Fibroblast of skin of left biceps (primary cell): ENCODE data around the gene GSTA3.
"Not testable (repeated sequence)": the region's sequence is repeated elsewhere in the genome, so short reads cannot be mapped to it uniquely, and the experiment has no call there.

Source experiments
- DNase-seq, 2 experiments: peaks; one replicate each; pipeline ENCODE4 v3.0.0-alpha.2; 2013; ENCODE audit warnings: low read depth in 2 of 2

GSTA3 gene

DNA sequence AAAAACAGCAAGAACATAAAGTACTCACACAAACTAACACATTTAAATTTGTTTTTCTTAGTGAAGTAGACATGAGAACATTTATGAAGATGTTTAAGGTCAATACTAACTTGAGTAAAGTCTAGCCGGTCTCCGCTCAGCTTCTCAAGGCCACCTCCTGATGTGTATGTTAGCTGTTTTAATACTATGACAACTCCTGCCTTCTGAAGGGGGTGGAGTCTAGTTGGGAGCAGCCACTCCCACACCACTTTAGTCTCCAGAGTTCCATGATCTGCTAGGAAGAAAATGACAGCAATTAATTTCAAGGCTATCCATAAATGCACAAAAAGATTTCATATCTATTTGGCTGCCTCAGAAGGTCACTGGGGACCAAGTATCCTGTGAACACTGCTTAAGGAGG is at the start of gene GSTA3:
GSTA3 (minus strand) TSS at position 168 of the 400 bp plus-strand sequence. CDS start 3,864 bp downstream, outside the sequence.
- DNase-seq = no peak

DNA sequence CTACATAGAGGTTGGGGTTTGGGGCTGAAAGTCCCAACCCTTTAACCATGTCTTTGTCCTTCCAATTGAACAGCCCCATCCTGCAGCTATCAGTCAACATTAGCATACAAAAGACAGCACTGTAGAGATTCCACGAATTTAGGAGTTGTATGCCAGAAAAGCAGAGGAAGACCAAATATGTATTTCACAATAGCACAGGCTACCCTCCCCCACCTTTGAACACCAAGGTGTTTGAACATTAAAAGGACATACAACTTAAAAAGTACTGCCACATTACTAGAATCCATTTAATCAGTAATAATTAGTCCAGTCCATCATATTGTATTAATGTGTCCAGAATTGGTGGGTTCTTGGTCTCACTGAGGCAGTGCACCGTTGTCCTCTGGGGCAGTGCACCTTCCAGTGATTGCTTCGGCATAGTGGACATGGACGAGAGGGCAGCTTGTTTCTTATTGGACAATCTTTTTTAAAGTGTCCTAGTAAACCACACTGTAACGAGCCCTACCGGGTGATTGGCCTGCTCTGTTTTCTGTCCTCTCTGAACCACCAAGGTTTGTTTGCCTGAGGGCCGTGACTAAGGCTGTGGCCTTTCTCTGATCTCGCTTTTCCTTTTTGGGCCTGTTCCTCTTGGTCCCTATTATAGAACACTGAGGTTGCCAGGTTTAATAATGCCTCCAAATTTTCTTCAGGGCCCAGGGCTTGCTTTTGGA is 49.2 kb upstream of the GSTA3 start:
- DNase-seq = no peak

DNA sequence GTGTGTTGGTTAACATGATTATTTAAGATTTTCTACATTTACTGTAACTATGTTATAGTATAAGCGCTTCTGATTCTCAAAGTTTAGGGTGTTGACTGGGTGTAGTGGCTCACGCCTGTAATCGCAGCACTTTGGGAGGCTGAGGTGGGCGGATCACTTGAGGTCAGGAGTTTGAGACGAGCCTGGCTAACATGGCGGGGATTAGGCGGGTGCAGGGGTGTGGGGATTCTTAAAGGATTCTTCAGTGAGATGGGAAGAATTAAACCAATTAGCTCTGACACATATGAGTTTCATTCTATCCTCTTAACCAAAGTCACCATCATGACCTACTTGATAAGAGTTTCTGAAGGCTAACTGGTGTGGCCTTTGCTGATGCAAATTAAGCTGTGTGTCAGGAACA is 46.4 kb upstream of the GSTA3 start:
- DNase-seq = no peak

DNA sequence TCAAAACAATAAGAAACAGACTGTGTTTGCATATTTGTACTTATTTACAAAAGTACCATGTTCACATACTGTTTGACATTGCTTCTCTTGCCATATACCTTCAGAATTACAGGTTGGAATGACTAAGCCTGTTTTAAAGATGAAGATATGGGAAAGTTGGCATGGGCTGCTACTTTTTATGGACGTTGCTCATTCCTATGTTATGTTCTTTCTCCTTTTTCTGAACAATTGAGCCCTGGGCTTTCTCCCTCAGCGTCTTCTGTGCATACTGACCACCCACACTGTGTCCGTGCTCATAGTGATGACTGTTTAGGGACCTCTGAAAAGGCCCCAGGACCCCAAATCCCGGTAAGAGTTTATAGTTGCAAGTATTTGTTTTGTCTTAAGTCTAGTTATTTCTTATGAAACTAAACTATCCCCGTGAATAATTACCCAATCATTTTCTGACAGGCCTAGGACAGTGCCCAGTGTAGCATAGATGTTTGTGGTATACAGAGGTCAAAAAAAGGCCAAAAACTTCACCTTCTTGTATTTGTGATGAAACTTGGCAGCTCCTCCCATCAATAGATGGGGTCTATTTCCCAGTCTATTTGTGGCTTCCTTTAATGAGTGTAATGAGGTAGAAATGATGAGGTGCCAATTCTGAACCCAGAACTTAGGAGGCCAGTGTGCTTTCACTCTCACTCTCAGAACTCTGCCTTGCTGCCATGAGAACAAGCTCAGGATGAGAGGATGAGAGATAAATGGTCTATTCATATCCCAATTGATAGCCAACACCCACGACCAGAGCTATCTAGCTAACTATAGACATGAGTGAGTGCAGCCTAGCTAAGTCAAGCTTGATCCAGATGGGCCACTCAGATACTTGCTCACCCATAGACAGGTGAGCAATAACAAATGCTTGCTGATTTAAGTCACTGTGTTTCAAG is 44.7 kb upstream of the GSTA3 start:
- no peak for DNase-seq

DNA sequence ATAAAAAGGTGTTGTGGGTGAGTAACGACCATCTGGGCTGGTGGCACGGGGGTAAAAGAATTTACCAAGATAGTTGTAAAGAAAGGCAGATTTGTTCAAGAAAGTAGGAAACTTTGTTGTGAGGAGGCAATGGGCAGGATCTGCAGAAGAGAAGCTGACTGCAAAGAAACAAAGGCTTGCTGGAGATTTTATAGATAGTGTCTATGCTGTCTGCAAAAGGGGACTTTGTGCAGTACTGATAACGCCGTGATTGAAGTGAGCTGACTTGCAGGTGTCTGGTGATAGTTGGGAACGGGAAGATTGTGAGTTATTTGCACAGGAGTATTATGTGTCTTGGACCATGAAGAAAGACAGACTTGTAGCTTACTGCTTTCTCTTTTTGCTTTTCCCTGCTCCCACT is 36.8 kb upstream of the GSTA3 start:
- DNase-seq = no peak

DNA sequence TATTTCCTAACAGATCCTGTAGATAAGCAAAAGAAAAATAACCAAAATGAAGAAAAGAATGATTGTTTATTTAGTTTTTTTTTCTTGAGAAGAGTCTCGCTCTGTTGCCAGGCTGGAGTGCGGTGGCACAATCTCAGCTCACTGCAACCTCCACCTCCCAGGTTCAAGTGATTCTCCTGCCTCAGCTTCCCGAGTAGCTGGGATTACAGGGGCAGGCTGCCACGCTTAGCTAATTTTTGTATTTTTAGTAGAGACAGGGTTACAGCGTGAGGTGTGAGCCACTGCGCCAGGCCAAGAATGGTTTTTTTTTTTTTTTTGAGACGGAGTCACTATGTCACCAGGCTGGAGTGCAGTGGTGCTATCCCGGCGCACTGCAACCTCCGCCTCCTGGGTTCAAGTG is 33.3 kb upstream of the GSTA3 start:
- DNase-seq = not testable (repeated sequence)

DNA sequence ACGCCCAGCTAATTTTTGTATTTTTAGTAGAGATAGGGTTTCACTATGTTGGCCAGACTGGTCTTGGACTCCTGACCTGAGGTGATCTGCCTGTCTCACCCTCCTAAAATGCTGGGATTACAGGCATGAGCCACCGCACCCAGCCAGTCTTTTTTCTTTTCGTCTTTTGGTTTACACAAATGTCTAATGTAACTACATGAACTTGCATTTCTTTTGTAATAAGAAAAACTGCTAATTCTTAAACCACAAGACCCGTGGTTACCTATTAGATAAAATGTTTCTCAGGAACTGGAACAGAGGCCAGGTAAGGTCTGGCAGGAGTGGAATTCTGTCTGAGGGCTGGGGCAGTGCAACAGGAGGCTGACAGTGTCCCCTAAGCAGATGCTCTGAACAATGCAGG is 32.7 kb upstream of the GSTA3 start:
- no peak for DNase-seq

DNA sequence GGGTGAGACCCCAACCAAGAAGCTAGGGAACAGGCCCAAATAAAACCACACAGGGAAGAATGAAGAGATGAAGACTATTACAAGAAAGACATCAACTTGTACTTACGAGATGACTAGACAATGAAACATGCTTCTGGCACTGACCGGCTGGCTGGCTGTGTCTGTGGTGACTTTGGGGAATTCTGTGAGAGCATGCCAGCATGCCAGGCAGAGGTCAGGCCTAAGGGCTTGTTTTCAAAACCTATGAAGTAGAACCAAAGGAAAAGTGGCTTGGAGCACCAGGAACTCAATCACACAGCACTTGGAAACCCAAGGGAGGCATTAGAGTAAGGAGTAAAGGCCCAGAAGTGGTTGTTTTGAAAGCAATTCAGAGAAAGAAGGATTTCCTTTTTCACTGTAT is 28.4 kb upstream of the GSTA3 start:
- no peak for DNase-seq

DNA sequence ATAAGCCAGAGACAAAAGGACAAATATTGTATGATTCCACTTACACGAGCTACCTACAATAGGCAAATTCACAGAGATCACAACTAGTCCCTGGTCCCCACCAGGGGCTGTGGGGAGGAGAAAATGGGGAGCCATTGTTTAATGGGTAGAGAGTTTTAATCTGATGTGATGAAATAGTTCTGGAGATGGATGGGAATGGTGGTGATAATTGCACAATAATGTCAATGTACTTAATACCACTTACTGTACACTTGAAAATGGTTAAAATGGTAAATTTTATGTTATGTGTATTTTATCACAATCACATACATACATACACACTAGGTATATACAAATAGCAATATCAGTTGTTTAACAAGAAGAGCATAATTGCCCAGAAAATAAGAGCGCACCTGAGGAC is 24.3 kb upstream of the GSTA3 start:
- DNase-seq = no peak

DNA sequence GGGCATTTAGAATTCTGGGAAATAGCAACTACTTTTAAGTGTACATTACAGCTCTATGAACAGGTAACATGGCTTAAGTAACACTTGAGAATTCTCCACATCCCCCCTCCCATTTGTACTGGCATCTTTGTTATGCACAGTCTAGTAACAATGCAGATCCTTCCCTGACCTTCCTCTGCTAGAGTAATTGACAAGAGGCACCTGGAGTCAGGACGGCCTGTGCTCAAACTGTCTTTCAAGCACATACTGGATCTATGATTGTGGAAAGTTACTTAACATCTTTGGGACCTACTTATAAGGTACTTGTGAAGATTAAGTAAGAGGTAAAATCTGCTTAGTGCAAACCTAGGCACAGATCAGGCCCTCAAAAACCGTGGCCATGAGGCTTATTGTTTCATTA is 21.9 kb upstream of the GSTA3 start:
- no peak for DNase-seq

DNA sequence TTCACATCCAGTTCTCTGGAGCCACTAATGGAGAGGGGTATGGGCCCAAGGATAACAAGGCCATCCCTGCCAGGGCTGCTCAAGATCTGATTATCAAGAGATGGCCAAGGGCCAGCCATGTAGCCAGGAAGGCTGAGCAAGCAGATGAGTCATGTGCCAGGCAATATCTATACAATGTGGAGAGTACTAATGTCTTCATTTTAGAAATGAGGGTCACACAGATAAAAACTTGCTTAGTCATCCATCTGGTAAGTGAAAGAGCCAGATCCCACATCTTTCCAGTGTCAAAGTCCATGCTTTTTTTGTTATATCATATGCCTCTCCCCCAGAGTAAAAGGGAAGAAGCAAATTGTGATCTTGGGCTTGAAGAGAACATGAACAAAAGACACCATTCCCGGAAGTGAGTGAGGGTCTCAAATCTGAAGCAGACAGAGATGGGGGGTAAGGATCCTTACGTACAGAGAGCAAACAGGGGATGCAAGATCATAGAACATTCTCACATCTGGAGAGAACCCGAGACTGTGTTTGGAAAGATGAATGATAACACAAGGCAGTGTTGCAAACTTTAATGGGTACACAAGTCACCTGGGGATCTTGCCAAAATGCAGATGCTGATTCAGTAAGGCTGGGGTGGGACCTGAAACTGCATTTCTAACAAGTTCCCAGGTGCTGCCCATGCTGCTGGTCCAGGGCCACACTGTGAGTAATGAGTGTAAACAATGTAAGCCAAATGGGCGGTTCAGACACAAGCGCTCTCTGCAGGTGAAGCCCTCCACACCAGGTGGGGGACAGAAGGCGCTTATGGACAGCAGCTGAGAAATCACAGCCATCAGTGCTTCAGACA is 20.0 kb upstream of the GSTA3 start:
- DNase-seq = peak; percentile 73 to 77

DNA sequence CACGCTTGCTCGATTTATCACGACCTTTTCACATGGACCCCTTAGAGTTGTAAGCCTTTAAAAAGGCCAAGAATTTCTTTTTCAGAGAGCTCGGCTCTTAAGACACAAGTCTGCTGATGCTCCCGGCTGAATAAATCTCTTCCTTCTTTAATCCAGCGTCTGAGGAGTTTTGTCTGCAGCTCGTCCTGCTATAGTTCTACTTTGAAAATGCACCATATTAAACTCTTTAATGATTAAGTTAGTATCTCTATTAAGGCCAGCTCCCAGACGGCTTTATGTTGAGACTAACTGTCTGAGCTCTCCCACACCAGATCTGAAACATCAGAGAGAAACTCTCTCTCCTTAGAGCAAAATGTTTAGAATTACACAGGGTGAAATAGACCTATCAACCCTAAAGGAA is 18.0 kb upstream of the GSTA3 start:
- DNase-seq = no peak

DNA sequence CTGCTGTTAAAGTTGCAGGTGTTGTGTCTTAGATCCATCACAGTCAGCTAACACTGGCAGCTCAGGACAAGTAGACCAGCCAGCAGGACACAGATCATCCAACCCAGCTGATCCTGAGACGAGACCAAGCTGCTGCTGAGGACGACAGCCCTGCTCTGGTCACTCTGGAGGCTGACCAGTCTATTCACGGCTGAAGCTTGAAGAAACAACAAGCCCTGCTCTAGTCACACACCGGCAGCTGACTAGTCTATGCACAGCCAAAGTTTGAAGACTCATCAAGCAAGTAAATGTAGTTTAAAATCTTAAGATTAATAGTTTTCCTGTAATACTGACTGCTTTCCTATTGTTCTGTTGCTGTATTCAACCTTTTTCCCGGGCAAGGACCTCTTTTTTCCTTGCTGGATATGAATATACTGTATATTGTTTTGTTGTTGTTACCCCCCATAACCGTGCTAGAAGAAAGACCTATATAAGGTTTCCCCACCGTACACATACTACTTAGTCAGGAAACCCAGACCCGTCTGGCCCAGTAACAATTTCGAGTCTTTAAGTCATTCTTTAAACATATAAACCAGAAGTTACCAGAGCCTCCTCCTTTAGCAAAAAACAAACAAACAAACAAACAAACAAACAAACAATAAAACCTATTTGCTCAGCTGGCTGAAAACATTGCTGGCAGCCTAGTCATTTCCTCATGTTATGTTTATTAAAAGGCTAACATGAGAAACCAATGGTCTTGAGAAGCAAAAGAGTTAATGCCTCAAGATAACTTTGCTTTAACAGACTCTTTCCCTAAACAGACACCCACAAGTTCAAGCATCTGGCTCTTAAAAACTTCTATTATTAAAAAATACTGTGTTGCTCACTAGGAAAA is 16.7 kb upstream of the GSTA3 start:
- DNase-seq = no peak

DNA sequence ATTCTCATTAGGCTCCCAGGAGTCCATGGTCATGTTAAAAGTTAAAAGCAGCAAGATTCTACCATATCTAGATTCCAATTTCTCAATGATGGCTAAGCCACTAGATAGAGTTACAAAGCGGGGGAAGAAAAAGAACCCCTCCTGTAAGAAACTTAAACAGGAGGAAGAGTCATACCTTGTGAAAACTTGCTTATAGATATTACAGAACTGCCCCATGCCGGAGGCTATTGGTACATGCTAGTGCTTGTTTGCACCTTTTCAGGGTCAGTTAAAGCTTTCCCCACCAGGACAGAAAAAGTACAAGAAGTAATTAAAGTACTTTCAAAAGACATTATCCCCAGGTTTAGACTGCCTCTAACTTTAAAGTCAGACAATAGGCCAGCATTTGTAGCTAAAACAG is 15.5 kb upstream of the GSTA3 start:
- DNase-seq = no peak

DNA sequence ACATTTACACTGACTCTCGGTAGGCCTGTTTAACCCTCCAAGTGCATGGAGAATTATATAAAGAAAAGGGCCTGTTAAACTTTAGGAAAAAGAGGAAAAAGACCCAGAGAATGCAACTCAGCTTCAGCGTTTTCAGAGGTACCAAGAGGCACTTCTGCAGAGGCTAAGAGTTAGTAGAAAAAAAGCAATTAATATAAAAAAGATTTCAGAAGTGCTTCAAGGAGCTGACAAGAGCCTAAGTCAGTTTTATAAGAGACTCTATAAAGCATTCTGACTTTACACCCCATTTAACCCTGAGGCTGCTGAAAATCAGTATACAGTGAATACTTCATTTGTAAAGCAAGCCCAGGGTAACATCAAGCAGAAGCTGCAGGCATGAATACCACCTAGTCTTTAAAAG is 14.2 kb upstream of the GSTA3 start:
- DNase-seq = not testable (repeated sequence)

DNA sequence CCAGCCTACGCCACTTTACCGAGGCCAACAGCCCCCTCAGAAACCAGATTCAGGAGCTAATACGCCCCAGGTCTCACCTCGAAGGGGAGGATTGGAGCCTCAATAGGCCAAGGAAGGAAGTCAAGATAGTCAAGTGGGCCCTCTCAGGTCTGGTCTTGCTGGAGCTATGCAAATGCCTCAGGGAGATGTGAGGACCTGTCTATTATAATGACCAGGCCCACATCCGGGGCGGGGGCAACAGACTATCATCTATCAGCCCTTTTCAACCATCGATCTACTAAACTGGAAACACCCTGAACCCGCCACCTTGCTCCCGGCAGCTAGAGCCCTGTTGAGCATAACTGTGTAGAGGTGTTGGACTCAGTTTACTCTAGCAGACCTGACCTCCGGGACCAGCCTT is 12.7 kb upstream of the GSTA3 start:
- no peak for DNase-seq

DNA sequence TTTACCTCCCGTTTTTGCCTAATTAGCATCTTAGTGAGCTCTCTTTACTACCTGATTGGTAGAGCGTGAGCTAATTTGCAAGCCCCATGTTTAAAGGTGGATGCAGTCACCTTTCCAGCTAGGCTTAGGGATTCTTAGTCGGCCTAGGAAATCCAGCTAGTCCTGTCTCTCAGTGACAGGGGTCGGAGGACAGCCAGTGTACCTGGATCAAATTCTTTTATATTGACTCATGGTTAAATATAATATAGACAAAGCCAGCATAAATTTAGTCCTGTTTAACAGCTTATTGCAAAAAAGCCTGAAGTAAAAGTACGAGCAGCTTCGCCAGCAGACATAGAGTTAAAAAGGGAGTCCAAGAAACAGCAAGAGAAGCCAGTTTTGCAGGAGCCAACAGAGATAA is 12.2 kb upstream of the GSTA3 start:
- DNase-seq = no peak

DNA sequence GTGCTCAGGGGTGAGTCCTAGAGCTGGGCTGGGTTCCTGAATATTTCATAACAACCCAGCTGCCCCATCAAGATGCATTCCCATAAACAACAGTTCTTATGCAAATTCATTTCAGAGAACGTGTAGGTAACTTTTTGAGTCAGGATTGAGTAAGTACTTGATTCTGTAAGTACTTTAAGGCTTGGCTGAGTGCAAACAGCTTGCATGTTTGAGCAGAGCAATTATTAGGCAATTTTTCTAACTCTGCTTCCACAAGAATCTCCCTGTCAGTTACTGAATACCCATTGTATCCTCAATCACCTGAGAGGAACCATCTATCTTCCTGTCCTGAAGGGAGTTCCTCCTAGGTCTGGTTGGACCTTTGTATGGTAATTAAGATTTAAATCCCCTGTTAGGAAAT is 10.0 kb upstream of the GSTA3 start:
- not testable (repeated sequence) for DNase-seq

DNA sequence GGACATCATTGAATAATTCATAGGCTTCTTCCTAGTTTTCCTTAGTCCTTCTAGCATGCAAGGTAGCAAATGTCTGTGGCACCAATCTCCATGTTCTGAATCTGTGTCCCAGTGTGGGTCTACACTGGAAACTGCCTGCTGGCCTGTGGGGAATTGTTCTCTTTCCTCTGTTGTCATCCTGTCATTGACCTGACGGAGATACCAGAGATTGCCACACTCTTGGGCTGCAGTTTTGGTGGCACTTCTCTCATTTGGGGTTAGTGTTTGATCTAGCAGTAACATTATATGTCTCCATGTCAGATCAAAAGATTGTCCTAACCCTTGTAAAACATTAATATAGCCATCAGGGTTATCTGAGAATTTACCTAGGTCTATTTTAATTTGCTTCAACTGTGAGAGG is 9.3 kb upstream of the GSTA3 start:
- not testable (repeated sequence) for DNase-seq

DNA sequence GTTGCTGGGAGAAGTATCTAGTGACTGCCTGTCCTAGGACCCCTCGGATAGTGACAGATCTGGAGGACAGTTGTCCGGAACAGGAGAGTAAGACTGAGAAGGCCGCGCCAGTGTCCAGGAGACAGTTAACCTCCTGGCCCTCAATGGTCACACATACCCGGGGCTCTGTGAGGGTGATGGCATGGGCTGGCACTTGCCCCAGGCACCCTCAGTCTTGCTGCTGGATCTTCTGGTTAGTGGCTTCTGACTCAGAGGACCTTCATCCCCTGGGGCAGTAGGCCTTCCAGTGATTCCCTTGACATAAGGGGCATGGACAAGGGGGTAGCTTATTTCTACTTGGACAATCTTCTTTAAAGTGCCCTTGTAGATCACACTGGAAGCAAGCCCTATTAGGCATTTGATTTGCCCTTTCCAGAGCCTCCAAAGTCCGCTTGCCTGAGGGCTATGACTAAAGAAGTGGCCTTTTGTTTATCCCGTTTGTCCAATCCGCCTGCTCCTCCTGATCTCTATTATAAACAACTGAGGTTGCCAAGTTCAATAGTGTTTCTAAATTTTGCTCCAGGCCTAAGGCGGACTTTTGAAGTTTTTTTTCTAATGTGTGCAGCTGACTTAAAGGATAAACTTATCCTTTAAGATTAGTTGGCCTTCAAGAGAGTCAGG is 8.7 kb upstream of the GSTA3 start:
- DNase-seq = not testable (repeated sequence)

DNA sequence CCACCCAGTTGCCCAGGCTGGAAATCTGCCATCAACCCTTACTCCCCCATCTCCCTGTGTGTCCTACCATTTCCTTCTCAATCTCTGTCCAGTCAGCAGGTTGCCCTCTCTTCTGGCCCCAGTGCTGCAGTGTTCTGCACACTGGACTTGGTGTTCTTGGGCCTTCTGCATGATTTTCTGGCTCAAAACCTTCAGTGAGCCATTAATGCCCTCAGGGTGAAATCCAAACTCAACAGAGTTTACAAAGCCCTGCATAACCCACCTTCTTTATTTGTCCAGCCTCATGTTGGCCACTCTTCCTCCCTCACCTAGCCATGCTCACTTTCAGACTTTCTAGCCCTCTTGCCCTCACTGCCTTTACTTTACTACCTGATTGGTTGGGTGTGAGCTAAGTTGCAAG is 5.0 kb upstream of the GSTA3 start:
- no peak for DNase-seq
